ENCODE results near the gene TBPL1. TPM values are rescaled to one million over a fixed set of nuclear protein-coding genes. Genes with fewer than 3 reads are reported as not detected.

The TBPL1 gene
- total and polyA plus RNA-seq, 12 donors, result 9.0 to 18.9 (median 14.4) TPM

- DNase-seq, result no peak
- ATAC-seq, result no peak
- TF ChIP-seq, protein P1, sequence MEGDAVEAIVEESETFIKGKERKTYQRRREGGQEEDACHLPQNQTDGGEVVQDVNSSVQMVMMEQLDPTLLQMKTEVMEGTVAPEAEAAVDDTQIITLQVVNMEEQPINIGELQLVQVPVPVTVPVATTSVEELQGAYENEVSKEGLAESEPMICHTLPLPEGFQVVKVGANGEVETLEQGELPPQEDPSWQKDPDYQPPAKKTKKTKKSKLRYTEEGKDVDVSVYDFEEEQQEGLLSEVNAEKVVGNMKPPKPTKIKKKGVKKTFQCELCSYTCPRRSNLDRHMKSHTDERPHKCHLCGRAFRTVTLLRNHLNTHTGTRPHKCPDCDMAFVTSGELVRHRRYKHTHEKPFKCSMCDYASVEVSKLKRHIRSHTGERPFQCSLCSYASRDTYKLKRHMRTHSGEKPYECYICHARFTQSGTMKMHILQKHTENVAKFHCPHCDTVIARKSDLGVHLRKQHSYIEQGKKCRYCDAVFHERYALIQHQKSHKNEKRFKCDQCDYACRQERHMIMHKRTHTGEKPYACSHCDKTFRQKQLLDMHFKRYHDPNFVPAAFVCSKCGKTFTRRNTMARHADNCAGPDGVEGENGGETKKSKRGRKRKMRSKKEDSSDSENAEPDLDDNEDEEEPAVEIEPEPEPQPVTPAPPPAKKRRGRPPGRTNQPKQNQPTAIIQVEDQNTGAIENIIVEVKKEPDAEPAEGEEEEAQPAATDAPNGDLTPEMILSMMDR (IDR thresholded peaks at IDR 0.05), result no peak
- H3K27me3 ChIP-seq, result no peaks in the 10 kb centered on the region
- H3K9me3 ChIP-seq, result no peaks in the 10 kb centered on the region
- peaks cover 0 to 14% (median 0%) of the 10 kb centered on the region in 9 donors for H3K4me1 ChIP-seq
- 93 to 100% methylated on average over 1 of the region's 1 CpG for WGBS, 2 donors
- H3K36me3 ChIP-seq, result peaks cover 0 to 100% (median 14%) of the 10 kb centered on the region in 9 donors
- no peak overlapping the region for H3K27ac ChIP-seq
- intact Hi-C loops (cut with DNase I), result no loop called here
- no peak overlapping the region for H3K4me3 ChIP-seq
Measured at GRCh38 chr6:133985970-133986369, 32.9 kb downstream of the TBPL1 start.

GRCh38 chr6:133986942-133987341 lies 33.9 kb downstream of the TBPL1 start:
- Histone ChIP-seq H3K9me3 (no peaks in the 10 kb centered on the region), H3K27me3 (no peaks in the 10 kb centered on the region), H3K4me3 (no peak overlapping the region), H3K36me3 (peaks cover 0 to 98% (median 14%) of the 10 kb centered on the region in 9 donors), H3K4me1 (peaks cover 0 to 24% (median 0%) of the 10 kb centered on the region in 9 donors), H3K27ac (no peak overlapping the region)
- WGBS, 2 donors, result 96 to 97% methylated on average over 2 of the region's 2 CpGs
- intact Hi-C loops (cut with DNase I), result no loop called here
- TF ChIP-seq, protein P1 (IDR thresholded peaks at IDR 0.05), result no peak
- no peak for DNase-seq
- no peak for ATAC-seq

DNA sequence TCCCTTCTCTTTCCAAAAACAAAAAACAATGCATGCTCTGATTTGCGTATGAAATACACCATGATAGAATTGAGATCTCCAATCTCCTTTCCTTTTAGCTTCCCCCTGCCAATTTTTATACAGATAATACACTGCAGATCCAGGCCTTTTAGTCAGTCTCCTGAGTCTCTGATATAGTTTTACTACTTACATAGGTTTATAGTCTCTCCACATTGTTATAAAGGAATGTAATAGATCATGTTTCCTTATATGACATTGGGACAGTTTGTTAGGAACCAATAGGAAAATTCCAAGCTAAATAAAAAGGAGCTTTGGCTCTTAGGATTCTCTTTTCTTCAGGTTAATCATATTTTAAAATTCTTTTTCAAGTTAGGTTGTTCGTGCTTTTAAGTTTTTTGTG lies 36.5 kb downstream of the TBPL1 start:
- TF ChIP-seq, protein P1 (IDR thresholded peaks at IDR 0.05), result no peak
- H3K27me3 ChIP-seq, result no peaks in the 10 kb centered on the region
- DNase-seq (no peak), ATAC-seq (no peak)
- no peak overlapping the region for H3K4me3 ChIP-seq
- intact Hi-C loops (cut with DNase I), result no loop called here
- H3K4me1 ChIP-seq, result peaks cover 0 to 30% (median 16%) of the 10 kb centered on the region in 9 donors
- H3K27ac ChIP-seq, result peak overlapping the region in 2 of 10 donors; percentile 6 to 14
- H3K9me3 ChIP-seq, result no peaks in the 10 kb centered on the region
- 86 to 93% methylated on average over 2 of the region's 2 CpGs for WGBS, 2 donors
- H3K36me3 ChIP-seq, result peaks cover 0 to 73% (median 7%) of the 10 kb centered on the region in 9 donors

DNA sequence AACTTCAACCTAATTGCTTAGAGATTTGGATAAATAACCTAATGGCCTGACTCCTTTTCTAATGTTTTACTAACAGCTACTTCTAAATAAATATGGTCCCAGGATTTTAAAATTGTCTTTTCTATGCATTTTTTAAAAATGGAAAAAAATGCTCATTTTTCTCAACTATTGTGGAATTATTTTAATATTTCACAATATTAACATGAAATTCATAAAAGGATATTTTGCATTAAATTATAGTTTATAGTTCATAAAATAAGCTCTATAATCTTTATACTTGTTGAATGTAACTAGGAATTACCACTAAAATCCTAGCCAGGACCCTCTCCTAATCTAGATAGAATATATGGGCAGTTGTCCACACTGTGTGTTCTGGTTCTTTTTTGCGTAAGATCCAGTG lies 37.3 kb downstream of the TBPL1 start:
- ATAC-seq (no peak), DNase-seq (no peak)
- no peaks in the 10 kb centered on the region for H3K27me3 ChIP-seq
- TF ChIP-seq, protein P1 (IDR thresholded peaks at IDR 0.05), result no peak
- WGBS, 2 donors, result 94 to 100% methylated on average over 1 of the region's 1 CpG
- H3K4me1 ChIP-seq, result peaks cover 0 to 30% (median 16%) of the 10 kb centered on the region in 9 donors
- H3K27ac ChIP-seq, result no peak overlapping the region
- H3K36me3 ChIP-seq, result peaks cover 0 to 65% (median 4%) of the 10 kb centered on the region in 9 donors
- intact Hi-C loops (cut with DNase I), result loop anchor here in 1 of 10 donors (5.0 kb wide), 1 partner anchor 57 kb away; no protein-coding TSS in a partner anchor
- no peaks in the 10 kb centered on the region for H3K9me3 ChIP-seq
- H3K4me3 ChIP-seq, result no peak overlapping the region

Measured in heart right ventricle (tissue), 16 donors.